HL-60 (cell line): ENCODE measurements around the gene SMAD4.

Experiments used
- DNase-seq, 2 experiments: peaks; one replicate each; pipeline ENCODE4 v3.0.0-alpha.2; 2010 to 2020; ENCODE audit warnings: low read depth in 1 of 2, low spot score in 1 of 2
- H3K27ac ChIP-seq: fragments of 250-450 bp; sonication (Bioruptor Pico); replicated peaks from 2 replicates; pipeline ENCODE4 v1.5.1; 2020; ENCODE audit warnings: mild to moderate bottlenecking, moderate library complexity
- H3K27me3 ChIP-seq: fragments of 250-450 bp; sonication (Bioruptor Pico); 2 replicates; pipeline ENCODE4 v1.5.1; 2021; ENCODE audit warnings: mild to moderate bottlenecking, moderate library complexity; ENCODE audit not compliant: insufficient read depth, poor library complexity, severe bottlenecking
- H3K4me3 ChIP-seq: replicated peaks from 2 replicates; pipeline ENCODE4 v1.5.1; 2011; ENCODE audit warnings: mild to moderate bottlenecking, control low read depth, low read length; ENCODE audit not compliant: insufficient read depth
- GABPA ChIP-seq: IDR thresholded peaks from 2 replicates; pipeline ENCODE4 v1.6.1; 2012; ENCODE audit warnings: low read depth
- POLR2AphosphoS5 ChIP-seq: IDR thresholded peaks from 2 replicates; pipeline ENCODE4 v1.6.1; 2012; ENCODE audit warnings: low read depth
- SPI1 ChIP-seq: IDR thresholded peaks from 2 replicates; pipeline ENCODE4 v1.6.1; 2012; ENCODE audit warnings: low read depth, mild to moderate bottlenecking, borderline replicate concordance
- TF ChIP-seq, protein P1 (sequence below): IDR thresholded peaks from 2 replicates; pipeline ENCODE4 v1.6.1; 2012; ENCODE audit warnings: low read depth; ENCODE audit not compliant: insufficient replicate concordance
- TF ChIP-seq, protein P2 (sequence below): IDR thresholded peaks from one replicate; pipeline ENCODE4 v1.5.1; 2011; ENCODE audit warnings: low read length, control low read depth, inconsistent platforms; ENCODE audit not compliant: insufficient read depth

SMAD4 gene

GRCh38 chr18:51078026-51078425 is 48.0 kb downstream of the SMAD4 start:
- TF ChIP-seq SPI1 (no peak), GABPA (no peak), POLR2AphosphoS5 (no peak)
- TF ChIP-seq, protein P1, sequence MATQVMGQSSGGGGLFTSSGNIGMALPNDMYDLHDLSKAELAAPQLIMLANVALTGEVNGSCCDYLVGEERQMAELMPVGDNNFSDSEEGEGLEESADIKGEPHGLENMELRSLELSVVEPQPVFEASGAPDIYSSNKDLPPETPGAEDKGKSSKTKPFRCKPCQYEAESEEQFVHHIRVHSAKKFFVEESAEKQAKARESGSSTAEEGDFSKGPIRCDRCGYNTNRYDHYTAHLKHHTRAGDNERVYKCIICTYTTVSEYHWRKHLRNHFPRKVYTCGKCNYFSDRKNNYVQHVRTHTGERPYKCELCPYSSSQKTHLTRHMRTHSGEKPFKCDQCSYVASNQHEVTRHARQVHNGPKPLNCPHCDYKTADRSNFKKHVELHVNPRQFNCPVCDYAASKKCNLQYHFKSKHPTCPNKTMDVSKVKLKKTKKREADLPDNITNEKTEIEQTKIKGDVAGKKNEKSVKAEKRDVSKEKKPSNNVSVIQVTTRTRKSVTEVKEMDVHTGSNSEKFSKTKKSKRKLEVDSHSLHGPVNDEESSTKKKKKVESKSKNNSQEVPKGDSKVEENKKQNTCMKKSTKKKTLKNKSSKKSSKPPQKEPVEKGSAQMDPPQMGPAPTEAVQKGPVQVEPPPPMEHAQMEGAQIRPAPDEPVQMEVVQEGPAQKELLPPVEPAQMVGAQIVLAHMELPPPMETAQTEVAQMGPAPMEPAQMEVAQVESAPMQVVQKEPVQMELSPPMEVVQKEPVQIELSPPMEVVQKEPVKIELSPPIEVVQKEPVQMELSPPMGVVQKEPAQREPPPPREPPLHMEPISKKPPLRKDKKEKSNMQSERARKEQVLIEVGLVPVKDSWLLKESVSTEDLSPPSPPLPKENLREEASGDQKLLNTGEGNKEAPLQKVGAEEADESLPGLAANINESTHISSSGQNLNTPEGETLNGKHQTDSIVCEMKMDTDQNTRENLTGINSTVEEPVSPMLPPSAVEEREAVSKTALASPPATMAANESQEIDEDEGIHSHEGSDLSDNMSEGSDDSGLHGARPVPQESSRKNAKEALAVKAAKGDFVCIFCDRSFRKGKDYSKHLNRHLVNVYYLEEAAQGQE, result no peak
- TF ChIP-seq, protein P2, sequence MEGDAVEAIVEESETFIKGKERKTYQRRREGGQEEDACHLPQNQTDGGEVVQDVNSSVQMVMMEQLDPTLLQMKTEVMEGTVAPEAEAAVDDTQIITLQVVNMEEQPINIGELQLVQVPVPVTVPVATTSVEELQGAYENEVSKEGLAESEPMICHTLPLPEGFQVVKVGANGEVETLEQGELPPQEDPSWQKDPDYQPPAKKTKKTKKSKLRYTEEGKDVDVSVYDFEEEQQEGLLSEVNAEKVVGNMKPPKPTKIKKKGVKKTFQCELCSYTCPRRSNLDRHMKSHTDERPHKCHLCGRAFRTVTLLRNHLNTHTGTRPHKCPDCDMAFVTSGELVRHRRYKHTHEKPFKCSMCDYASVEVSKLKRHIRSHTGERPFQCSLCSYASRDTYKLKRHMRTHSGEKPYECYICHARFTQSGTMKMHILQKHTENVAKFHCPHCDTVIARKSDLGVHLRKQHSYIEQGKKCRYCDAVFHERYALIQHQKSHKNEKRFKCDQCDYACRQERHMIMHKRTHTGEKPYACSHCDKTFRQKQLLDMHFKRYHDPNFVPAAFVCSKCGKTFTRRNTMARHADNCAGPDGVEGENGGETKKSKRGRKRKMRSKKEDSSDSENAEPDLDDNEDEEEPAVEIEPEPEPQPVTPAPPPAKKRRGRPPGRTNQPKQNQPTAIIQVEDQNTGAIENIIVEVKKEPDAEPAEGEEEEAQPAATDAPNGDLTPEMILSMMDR, result no peak
- H3K27ac ChIP-seq, result no peak overlapping the region
- H3K27me3 ChIP-seq, result no peaks in the 10 kb centered on the region
- no peak for DNase-seq
- H3K4me3 ChIP-seq, result no peak overlapping the region

- TF ChIP-seq SPI1, result peak; percentile 27; the same call in 1 of the 2 replicates
- TF ChIP-seq, protein P1, result no peak
Observed at GRCh38 chr18:51082571-51083267, 52.7 kb downstream of the SMAD4 start.

GRCh38 chr18:51083398-51083797 is 53.4 kb downstream of the SMAD4 start:
- TF ChIP-seq GABPA (no peak), SPI1 (no peak), POLR2AphosphoS5 (no peak)
- TF ChIP-seq, protein P2, result no peak
- TF ChIP-seq, protein P1, result no peak
- no peak overlapping the region for H3K4me3 ChIP-seq
- no peak for DNase-seq
- H3K27me3 ChIP-seq, result no peaks in the 10 kb centered on the region
- no peak overlapping the region for H3K27ac ChIP-seq

More at GRCh38 chr18:51082571-51083267, 52.7 kb downstream of the SMAD4 start:
- Histone ChIP-seq H3K27ac (no peak overlapping the region), H3K4me3 (no peak overlapping the region), H3K27me3 (no peaks in the 10 kb centered on the region)
- DNase-seq, result no peak
